Retina (tissue), 1 donor: ENCODE measurements around the gene SCGB1D1.

Source experiments
- DNase-seq: peaks from one replicate; pipeline ENCODE4 v3.0.0-alpha.2; 2016

SCGB1D1 gene, protein sequence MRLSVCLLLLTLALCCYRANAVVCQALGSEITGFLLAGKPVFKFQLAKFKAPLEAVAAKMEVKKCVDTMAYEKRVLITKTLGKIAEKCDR

DNA sequence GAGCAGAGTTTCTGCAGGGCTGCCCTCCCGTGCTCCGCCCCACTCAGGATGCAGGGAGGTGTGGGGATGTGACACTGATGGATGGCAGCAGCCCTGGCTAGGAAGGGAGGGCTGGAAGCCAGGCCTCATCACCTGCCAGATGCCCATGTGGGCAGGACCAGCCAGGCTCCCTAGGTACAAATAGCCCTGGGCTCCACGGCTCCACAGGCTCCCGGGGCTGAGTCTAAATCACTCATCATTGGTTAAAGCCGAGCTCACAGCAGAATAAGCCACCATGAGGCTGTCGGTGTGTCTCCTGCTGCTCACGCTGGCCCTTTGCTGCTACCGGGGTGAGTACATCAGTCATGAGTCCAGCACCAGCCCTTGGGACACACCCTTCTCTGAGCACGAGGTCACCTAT is at the start of gene SCGB1D1:
Gene SCGB1D1 (plus strand): TSS at position 206 of the 400 bp plus-strand sequence. CDS start 69 bp downstream, at position 275.
- DNase-seq, result no peak

- DNase-seq, result no peak
Observed at GRCh38 chr11:62140304-62141110, 49.5 kb upstream of the SCGB1D1 start.

GRCh38 chr11:62141111-62142042 is 48.6 kb upstream of the SCGB1D1 start:
- DNase-seq, result no peak

- no peak for DNase-seq
Observed at GRCh38 chr11:62142043-62142375, 48.0 kb upstream of the SCGB1D1 start.

DNA sequence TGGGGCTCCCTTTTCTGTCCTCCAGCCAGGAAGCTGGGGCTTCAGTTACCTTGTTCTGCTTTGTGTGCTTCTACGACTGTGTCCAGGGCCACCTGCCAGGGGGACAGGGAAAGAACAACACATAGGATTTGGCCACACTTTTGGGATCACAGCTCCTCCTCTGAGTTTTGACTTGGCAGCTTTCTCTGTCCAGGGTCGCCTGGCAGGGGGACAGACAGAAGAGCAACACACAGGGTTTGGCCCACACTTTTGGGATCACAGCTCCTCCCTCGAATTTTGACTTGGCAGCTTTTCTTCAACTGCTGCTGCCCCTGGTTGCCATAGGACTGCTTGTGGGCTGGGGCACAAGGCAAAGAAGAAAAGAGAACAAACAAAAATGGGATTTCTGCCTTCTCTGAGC is 47.1 kb upstream of the SCGB1D1 start:
- DNase-seq, result no peak

- no peak for DNase-seq
Observed at GRCh38 chr11:62143727-62144126, 46.3 kb upstream of the SCGB1D1 start.

DNA sequence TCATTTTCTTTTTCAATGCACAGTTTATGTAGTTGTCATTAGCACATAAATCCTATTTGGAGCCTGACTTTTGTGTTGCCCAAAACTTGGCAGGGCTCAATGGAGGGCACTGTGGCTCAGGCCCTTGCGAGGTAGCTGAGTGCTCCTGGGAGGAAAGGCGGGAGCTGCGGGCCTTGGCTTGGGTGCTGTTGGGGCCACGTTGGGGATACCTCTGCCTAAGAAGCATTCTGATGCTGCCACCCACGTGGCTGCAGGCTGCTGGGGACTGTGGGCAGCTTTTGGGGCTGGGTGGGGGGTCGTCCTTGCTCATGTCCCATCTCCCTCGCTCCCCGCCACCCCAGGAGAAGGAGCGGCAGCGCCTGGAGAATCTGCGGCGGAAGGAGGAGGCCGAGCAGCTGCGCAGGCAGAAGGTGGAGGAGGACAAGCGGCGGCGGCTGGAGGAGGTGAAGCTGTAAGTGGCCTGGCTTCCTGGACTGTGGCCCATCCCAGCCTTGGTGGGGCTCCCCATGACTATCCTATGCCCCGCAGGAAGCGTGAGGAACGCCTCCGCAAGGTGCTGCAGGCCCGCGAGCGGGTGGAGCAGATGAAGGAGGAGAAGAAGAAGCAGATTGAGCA is 45.3 kb upstream of the SCGB1D1 start:
- DNase-seq, result no peak

DNA sequence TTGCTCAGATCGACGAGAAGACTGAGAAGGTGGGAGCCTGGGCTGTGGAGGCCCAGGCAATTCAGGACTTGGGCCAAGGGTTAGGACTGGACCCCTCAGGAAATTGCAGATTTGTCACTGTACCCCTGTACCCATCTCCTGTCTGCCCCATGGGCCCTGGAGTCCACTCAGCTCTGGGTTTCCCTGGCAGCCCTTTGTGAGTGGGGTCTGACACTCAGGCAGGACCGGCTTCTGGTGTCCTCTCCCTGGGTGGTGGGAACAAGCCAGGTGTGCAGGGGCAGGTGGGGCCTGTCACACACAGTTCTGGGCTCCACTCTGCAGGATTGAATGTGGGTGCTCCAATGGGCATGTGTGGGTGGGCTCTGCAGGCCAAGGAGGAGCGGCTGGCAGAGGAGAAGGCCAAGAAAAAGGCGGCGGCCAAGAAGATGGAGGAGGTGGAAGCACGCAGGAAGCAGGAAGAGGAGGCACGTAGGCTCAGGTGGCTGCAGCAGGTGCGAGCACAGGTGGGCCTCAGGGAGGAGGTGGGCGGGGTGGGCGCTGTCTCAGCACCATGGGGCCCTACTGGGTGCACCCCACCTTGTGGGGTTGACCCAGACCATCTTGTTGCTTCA is 44.6 kb upstream of the SCGB1D1 start:
- no peak for DNase-seq

- DNase-seq, result no peak
Observed at GRCh38 chr11:62146476-62147200, 43.4 kb upstream of the SCGB1D1 start.

DNA sequence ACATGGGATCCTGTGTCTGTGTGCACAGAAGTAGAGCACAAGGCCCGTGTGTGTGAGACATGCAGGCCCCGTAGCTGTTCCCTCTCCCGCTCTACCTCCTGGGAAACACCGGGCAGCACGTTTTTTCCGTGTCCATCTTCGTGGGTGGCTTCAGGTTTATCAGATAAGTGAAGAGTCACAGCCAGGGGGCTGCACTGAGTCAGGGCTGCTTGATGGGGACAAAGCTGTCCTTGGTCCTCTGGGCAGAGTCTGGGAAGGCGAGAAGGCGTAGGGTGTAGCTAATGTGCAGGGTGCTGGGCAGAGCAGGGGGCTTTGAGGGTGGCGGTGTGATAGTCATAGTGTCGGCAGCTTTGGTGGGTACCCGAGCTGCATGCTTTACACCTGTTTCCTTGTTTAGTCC is 42.5 kb upstream of the SCGB1D1 start:
- no peak for DNase-seq

DNA sequence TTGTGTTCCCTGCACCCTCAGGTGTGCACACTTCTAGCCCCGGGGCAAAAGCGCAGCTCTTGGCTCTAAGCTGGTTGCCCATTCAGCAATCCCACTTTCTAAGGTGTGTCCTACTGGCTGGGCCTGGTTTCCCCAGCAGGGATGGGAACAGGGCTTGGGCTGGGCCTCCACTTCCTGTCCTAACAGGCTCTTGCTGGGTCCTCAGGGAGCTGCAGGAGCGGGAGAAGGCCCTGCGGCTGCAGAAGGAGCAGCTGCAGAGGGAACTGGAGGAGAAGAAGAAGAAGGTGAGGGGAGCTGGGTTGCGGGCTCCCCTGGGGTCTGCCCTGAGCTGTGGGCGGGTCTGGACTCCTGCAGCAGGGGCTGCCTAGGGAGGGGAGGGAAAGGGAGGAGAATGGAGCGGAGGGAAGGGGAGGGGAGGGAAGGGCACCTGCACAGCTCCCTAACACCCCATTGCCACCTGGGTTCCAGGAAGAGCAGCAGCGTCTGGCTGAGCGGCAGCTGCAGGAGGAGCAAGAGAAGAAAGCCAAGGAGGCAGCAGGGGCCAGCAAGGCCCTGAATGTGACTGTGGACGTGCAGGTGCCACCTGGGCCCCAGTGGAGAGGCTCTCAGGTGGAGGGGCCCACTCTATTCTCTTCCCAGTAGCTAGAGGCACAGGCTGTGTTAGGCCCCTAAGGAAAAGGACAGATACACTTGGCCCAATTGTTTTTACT is 41.6 kb upstream of the SCGB1D1 start:
- no peak for DNase-seq

- no peak for DNase-seq
Observed at GRCh38 chr11:62149986-62150886, 39.8 kb upstream of the SCGB1D1 start.

- DNase-seq, result no peak
Observed at GRCh38 chr11:62150887-62151736, 38.9 kb upstream of the SCGB1D1 start.

- DNase-seq, result no peak
Observed at GRCh38 chr11:62151737-62152102, 38.3 kb upstream of the SCGB1D1 start.

DNA sequence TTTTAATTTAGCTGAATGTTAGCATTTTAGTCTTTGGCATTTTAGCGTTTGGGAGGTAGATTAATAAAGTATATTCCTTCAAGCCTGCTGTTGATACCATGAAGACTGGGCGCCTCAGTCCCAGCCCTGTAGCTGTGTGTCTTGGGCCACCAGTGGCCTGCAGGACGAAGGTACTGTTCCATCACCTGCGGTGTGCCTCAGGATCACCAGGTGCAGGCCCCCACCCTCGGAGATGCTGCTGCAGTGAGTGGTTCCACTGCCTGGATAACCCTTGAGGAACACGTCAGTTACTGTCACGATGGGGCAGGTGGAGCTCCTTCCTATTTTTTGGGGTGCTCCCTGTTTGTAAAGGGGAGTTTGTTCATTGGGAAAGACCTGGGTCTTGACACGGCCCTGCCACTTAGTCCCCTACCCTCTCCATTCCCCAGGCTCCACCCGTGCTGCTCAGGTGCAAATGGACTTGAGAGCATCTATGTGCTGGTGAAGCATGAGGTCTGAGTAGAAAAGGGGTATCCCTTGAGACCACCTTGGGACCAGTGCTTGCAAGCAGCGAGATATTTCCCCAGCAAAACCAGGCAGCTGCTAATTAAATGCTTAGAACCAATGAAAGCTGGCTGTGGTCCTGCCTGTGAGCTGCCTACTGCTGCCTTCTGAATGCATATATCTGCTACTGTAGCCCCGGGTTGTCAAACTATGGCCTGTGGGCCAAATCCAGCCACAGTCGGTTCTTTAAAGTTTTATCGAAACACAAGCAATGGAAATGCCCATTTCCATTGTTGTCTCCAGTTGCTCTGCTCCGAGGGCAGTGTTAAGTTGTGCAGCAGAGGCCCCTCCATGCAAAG is 37.5 kb upstream of the SCGB1D1 start:
- no peak for DNase-seq

DNA sequence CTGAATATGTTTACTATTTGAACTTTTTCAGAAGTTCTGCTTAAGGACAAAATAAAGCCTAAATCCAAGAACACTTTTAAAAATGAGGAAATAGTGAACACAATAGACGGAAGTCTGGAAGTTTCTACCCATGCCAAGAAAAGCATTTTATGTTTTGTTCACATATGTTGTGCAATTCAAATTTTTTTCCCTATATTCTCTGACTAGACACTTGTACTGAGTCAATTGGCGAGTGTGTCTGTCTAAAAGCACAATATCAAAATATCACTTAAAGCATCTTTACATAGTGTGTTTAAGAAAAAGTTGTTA is 37.0 kb upstream of the SCGB1D1 start:
- no peak for DNase-seq

DNA sequence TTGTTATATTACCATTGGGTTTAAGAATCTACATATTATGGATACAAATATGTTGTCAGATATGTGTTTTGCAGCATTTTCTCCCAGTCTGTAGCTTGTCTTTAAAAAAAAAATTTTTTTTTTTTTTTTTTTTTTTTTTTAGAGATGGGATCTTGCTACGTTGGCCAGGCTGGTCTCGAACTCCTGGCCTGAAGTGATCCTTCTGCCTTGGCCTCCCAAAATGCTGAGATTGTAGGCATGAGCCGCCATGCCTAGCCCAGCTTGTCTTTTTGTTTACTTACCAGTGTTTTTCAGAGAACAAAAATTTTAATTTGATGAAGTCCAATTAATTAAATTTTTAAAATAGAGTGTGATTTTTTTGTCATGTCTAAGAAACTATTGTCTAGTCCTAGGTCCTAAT is 36.4 kb upstream of the SCGB1D1 start:
- DNase-seq, result no peak

DNA sequence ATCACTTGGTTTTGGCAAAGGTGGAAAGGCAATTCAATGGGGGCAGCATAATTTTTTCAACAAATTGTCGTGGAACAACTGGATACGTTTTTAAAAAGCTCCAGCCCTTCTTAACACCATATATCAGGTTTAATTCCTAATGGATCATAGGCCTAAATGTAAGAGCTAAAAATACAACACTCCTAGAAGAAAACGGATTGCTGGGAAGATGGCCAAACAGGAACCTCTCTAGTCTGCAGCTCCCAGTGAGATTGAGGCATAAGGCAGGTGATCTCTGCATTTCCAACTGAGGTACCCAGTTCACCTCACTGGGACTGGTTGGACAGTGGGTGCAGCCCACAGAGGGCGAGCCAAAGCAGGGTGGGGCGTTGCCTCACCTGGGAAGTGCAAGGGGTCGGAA is 32.4 kb upstream of the SCGB1D1 start:
- DNase-seq, result no peak

DNA sequence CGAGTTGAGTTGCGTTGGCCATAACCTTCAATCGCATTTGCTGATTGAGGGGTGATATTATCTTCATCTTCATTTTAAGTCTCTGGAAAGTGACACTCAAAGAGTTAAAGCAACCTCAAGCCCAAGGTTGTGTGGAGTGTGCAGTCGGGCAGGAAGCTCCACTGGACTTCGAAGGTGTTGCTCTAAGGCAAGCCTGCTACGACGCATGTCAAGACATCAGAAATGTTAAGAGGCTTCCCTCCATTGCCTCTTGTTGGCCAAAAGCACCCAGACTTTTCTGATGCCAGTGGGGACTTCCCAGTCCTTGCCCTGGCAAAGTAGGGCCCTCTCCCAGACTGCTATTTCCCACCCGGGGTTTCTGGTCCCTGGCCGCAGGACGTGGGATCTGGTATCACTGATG is 23.6 kb upstream of the SCGB1D1 start:
- no peak for DNase-seq
